Measurements from ENCODE around the gene HS3ST2.
"Not testable (repeated sequence)": the region's sequence is repeated elsewhere in the genome, so short reads cannot be mapped to it uniquely, and the experiment has no call there.

Gene HS3ST2

DNA sequence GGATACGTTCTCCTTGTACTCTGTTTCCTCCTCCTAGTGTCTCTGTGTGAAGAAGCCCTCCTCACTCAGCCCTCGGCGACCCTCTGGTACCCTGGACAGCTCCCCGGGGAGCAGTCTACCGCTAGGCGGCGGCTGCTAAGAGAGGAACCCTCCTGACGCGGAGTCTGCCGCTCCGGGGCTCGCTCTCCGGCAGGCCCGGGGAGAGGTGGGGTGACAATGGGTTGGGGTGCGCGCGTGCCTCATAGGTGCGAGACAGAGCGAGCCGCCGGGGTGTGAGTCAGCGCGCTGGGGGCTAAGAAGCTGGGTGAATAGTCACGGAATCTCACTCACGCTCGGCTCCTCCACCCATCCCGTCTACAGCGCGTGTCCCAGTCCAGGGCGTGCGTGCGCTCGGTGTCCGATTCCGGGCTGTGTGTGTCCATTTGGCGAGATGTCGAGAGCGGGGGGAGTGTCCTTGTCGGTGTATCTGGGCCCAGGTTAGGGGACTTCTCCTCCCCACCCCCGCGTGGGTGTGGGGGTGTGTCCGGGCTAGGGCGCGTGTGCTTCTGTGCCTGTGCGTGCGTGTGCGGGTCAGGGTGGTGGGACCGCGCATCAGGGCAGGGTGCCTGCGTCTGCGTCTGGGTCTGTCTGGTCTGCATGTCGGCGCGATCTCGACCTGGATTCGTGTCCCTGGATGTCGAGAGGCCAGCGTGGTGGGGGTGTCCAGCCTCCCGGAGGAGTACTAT is 577 bp upstream of the HS3ST2 start:
- DNase-seq (ENCODE audit: low read depth in 2 of 2, low spot score in 1 of 2), result no peak

DNA sequence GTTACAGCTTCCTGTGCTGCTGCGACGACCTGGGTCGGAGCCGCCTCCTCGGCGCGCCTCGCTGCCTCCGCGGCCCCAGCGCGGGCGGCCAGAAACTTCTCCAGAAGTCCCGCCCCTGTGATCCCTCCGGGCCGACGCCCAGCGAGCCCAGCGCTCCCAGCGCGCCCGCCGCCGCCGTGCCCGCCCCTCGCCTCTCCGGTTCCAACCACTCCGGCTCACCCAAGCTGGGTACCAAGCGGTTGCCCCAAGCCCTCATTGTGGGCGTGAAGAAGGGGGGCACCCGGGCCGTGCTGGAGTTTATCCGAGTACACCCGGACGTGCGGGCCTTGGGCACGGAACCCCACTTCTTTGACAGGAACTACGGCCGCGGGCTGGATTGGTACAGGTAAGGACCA is 746 bp downstream of the HS3ST2 start:
- no peak for DNase-seq (ENCODE audit: low read depth in 2 of 2, low spot score in 1 of 2)

DNA sequence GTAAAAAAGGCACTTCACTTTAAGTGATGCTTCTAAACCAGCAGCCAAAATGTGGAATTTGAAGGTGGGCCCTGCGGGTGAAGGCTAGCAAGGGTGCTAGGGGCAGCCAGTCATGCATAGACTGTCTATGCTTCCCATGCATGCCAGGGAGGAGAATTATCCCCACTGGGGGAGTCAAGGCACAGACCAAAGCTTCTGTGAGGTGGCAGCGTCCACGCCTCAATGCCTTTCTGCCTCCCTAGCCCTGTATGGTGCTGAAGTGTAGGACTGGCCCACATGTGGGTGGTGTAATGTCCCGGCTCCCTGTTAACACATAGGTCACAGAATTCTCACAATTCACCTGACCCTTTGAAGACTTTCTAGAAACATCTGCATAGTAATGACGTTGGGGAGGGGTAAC is 1.9 kb downstream of the HS3ST2 start:
- DNase-seq (ENCODE audit: low read depth in 2 of 2, low spot score in 1 of 2), result no peak

DNA sequence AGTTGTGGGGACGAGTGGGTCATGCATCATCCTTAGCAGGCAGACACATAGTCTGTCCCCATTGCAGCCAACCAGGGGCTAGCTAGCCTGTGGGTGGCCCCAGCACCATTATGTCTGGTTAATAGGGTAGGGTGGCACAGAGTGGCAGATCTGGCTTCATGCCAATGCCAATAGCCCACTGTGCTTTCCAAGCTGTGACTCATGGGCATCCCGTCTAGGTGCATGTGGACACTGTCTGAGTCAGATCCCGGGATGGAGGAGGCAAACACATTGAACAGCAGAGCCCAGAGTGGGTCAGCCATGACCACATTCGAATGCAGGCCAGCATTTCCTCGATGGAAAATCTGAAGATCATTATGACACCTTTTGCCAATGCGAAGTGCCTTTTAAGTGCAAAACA is 2.5 kb downstream of the HS3ST2 start:
- no peak for DNase-seq (ENCODE audit: low read depth in 2 of 2, low spot score in 1 of 2)

DNA sequence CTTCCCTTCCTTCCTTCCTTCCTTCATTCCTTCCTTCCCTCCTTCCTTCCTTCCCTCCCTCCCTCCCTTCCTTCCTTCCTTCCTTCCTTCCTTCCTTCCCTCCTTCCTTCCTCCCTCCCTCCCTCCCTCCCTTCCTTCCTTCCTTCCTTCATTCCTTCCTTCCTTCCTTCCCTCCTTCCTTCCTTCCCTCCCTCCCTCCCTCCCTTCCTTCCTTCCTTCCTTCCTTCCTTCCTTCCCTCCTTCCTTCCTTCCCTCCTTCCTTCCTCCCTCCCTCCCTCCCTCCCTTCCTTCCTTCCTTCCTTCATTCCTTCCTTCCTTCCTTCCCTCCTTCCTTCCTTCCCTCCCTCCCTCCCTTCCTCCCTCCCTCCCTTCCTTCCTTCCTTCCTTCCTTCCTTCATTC is 4.8 kb downstream of the HS3ST2 start:
- DNase-seq (ENCODE audit: low read depth in 2 of 2, low spot score in 1 of 2), result not testable (repeated sequence)

DNA sequence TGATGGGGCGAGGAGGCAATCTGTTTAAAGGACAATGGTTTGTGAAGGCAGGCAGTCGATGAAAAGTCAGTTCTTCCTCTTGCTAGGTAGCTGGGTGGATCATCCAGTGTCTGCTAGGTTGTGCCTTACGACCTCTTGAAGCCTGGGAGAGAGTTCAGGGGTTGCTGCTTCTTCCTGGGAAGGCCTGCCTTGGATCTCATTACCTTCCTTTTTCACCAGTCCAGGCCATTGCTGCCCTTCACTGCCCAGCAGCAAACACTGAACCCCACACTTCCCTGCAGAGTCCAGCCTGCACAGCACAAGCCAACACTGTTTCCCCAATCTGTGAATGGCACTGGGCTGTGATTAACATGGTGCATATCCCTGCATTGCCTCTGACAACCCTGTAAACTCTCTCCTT is 24.7 kb downstream of the HS3ST2 start:
- DNase-seq (ENCODE audit: low read depth in 2 of 2, low spot score in 1 of 2), result no peak

DNA sequence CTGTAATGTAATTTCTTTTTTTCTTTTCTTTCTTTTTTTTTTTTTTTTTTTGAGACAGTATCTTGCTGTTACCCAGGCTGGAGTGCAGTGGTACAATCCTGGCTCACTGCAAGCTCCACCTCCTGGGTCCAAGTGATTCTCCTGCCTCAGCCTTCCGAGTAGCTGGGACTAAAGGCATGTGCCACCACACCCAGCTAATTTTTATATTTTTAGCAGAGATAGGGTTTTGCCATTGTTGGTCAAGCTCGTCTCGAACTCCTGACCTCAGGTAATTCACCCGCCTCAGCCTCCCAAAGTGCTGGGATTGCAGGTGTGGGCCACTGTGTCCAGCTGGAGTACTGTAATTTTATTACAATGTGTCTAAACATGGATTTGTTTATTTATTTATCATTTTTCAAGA is 28.1 kb downstream of the HS3ST2 start:
- not testable (repeated sequence) for DNase-seq (ENCODE audit: low read depth in 2 of 2, low spot score in 1 of 2)

DNA sequence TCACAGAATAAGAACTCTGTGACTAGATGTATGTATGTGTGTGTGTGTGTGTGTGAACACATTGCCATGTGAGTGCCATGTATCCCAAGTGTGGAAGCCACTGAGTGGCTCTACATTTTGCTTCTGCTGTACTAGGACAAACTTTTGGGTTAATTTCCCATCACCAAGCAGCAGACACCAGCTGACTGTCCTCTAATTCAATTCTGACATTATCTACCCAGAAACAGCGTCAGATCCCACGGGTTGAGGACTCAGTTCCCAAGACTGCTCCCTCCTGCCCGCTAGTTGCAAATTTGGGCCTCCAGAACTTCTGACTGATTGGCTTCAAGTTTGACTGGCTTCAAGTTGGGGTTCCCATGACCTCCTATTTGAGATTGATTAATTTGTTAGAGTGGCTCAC is 29.2 kb downstream of the HS3ST2 start:
- DNase-seq (ENCODE audit: low read depth in 2 of 2, low spot score in 1 of 2), result no peak

DNA sequence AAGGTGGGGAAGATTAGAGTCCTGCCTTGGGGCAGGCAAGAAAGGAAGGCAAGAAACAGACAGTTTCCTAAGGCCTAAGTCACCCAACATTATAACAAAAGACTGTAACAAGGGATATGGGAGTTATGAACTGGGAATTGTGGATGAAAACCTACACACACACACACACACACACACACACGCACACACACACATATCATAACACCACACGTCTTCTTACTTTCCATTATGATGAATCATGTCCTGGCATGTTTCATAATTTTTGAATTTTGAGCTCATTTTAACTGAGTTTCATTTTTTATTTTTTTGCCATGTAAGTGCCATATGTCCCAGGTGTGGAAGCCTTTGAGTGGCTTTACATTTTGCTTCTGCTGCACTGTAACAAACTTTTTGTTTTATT is 29.9 kb downstream of the HS3ST2 start:
- no peak for DNase-seq (ENCODE audit: low read depth in 2 of 2, low spot score in 1 of 2)

DNA sequence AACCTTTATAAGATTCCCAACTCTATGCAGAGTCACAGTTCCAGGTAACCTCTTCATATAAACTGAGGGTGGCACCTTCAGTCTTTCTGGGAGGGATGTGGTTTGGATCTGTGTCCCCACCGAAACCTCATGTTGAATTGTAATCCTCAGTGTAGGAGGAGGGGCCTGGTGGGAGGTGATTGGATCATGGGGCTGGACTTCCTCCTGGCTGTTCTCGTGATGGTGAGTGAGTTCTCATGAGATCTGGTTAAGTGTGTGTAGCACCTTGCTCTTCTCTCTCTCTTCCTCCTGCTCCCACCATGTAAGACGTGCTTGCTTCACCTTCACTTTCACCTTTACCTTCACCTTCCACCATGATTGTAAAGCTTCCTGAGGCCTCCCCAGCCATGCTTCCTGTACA is 30.5 kb downstream of the HS3ST2 start:
- DNase-seq (ENCODE audit: low read depth in 2 of 2, low spot score in 1 of 2), result no peak

DNA sequence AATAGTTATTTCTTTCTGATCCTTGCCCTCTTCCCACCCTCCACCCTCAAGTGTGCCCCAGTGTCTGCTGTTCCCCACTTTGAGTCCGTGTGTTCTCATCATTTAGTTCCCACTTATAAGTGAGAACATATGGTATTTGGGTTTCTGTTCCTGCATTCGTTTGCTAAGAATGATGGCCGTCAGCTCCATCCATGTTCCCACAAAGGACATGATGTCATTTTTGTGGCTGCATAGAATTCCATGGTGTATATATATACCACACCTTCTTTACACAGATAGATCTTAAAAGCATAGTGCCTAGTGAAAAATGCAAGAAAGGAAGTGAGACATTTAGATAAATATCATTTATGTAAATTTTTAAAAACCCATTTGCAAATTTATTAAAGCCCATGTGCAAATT is 33.1 kb downstream of the HS3ST2 start:
- DNase-seq (ENCODE audit: low read depth in 2 of 2, low spot score in 1 of 2), result no peak

DNA sequence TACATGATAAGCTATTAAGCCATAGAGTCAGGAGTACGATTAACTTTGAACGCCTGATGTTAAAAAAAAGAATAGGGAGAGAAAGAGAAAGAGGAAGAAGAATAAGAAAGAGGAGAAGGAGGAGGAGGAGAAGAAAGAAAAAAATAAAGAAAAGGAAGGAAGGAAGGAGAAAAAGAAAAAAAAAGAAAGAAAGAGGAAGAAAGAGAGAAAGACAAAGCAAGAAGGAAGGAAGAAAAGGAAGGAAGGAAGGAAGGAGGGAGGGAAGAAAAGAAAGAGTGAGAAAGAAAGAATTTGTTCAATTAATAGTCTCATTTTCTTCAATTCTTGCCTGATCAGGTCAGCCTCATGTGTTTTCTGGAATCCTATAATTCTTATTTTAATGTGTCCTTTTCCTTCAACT is 33.7 kb downstream of the HS3ST2 start:
- no peak for DNase-seq (ENCODE audit: low read depth in 2 of 2, low spot score in 1 of 2)

DNA sequence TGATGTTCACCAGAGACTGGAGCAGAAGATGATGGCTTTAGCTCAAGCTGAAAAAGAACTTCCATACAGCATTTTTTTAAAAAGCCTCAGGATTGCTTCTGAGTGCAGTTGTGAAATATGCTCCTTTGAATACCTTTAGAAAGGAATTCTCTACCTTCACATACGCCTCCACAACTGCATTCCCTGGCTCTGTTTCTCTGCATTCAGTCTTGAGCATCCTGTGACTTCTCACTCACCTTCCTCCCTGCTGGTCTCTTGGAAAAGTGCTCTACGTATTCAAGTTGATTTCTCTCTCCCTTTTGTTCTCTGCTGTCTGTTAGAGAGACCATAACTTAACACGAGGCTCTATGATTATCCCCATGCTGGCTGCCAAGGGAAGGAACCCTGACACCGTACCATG is 34.5 kb downstream of the HS3ST2 start:
- DNase-seq (ENCODE audit: low read depth in 2 of 2, low spot score in 1 of 2), result no peak

DNA sequence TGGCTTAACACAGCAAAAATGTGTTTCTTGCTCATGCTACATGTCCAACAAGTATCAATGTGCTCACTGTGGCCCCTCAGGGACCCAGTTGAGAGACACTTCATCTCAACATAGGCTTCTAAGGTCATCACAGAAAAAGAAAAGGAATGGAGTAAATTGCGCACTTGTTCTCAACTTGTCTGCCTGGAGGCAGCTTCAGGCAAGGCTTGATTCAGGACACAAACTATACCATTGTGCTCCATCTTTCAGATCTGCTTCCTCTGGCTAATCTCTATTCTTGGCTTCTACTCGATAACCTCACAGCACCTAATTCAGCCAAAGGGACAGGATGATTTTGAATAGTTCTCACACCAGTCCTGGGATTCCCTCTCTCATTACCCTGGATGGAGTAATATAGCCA is 35.6 kb downstream of the HS3ST2 start:
- DNase-seq (ENCODE audit: low read depth in 2 of 2, low spot score in 1 of 2), result no peak

DNA sequence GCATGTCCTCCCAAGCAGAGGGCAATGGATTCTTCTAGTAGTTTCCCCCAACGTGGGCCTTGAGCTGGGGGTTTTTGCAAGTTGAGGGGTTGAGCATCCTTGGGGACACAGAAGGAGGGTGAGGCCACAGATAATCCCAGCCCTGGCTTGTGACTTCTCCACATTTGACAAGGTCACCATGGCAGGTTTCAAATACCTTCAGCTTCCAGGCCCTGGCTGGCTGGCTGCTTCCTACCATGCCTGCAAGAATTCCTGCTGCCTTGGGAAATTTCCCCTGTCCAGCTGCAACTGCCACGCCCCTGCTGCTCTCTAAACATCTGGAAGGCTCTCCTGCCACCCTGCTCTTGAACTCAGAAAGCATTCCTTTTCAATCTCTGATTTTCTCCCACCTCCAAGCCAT is 41.3 kb downstream of the HS3ST2 start:
- no peak for DNase-seq (ENCODE audit: low read depth in 2 of 2, low spot score in 1 of 2)

DNA sequence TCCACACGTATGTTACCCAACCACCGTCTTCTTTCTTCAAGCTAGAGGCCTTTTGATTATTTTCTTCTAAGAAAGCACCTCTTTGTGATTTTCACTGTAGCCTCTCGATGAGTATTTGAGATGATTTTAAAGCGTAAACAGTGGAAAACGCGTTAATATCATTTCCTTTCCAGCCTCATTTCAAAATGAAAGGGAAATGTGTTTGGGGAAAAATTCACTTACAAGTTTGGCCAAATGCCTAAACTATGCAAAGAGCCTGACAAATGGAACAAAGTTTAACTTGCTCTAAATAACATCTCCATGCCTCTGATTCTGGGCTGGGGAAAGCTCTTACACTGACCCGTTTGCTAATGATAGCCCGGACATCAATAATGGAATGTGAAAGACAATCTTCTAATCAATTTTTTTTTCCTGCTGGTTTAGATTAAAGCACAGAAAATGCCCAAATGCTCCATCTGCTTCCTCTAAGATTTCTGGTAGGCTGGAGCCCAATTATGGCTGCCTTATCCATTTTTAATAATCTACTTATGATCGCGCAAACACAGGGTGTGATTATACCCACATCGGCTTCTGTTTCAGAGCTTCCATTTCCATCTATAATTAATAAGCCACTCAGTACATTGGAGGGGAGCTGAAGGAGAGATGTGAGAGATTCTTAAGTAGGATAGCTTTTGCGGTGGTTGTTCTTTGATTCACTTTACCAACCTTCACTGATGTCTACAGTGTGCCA is 43.5 kb downstream of the HS3ST2 start:
- DNase-seq (ENCODE audit: low read depth in 2 of 2, low spot score in 1 of 2), result no peak

DNA sequence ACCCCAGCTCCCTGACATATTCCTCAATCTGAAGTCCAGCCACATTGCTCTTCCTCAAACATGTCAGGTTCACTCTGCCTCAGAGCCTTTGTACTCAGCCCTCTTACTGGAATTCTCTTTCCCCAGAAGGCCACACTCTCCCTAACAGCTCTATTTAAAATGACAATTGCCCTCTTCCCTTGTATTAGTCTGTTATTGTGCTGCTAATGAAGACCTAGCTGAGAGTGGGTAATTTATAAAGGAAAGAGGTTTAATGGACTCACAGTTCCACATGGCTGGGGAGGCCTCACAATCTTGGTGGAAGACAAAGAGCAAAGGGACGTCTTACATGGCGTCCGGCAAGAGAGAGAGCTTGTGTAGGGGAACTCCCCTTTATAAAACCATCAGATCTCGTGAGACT is 46.0 kb downstream of the HS3ST2 start:
- DNase-seq (ENCODE audit: low read depth in 2 of 2, low spot score in 1 of 2), result no peak

DNA sequence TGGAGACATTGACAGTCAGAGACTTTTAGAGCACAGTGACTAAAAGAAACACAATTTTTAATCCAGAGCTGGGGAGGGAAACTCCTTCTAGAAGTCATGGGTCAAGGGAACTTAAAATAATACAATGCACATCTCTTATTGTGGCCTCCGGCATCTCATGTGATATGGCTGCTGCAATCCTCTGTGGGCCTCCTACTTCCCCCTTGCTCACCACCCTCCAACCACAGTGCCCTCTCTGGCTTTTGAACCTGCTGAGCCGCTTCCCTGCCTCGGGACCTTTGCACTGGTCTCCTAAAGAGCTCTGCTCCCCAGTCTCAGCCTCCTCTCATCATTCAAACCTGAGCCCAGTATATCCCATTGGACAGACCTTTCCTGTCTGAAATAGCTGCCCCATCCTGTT is 47.6 kb downstream of the HS3ST2 start:
- no peak for DNase-seq (ENCODE audit: low read depth in 2 of 2, low spot score in 1 of 2)

DNA sequence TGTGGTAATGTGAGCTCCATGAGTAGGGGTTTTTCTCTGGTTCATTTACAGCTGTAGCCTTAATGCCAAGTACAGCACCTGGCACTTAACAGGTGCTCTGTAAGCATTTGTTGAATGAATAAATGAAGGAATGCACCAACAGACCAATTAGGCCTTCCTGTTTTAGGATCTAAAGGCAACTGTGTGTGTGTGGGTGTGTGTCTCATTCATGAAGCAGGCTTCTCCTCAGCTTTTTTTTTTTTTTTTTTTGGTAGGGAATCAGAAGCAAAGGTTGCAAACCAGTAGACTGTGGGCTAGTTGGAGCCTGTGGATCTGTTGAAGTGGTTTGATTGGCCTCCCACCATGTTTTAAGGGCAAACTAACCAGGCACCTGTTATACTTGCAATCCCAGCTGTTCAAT is 48.1 kb downstream of the HS3ST2 start:
- no peak for DNase-seq (ENCODE audit: low read depth in 2 of 2, low spot score in 1 of 2)

DNA sequence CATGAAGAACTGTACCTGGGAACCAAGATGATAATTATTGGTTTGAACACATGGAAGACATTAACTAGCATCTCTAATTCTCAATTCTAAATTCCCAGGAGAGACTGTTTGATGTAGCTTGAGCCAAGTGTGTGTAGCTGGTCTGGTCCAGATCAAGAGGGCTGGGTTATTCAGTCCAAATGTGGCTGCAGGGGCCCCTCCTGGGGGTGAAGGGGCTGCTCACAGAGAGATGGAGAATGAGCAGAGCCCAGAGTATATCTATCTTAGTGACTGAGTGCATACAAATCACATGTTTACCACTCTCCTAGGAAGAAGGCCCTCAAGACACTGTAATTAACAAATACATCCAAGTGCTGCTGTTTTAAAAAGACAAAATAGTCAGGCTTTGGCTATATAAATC is 50.4 kb downstream of the HS3ST2 start:
- DNase-seq (ENCODE audit: low read depth in 2 of 2, low spot score in 1 of 2), result no peak

DNA sequence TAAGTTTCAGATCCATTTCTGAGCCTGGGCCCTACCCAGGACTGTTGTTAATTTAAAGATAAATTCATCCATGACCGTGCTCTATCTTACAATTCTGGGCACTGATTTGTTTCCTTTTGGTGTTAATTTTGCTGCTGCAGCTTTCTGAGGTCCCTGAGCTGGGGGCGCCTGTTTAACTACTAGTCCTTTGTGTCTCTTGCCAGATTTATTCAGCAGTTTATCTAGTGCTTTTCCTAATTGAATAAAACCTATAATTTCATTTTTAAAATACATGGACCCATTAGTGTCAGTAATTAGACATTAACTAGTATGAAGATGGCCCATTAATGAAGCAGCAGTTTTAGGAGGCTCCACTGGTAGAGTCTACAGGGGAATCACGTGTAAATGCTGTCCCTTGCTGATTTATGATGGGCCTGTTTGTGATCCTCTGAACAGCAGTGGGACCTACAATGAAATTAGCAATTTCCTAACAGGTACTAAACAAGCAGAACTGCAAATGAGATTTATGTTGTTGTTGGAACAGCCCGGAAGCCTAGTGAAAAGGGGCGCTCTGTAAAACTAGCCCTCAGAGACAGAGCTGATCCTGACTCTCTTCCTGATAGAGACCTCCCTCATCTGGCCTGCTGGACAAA is 54.7 kb downstream of the HS3ST2 start:
- DNase-seq (ENCODE audit: low read depth in 2 of 2, low spot score in 1 of 2), result no peak

DNA sequence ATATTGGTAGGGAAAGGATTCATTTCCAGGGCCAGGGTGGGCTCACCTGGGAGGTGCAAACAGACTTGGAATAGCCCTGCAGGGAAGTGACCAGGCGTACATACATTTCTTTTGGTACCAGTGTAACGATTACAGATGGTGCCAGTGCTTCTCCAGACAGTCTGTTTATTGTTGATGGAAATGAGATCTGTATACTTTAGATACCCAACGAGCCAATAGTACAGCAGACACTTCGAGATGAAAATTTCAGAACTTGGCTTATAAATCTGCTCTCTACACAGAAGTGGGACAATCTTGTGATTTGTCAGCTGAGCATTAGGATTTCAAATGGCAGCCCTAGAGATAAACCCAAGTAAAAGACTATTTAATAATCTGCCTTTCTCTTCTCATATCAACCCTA is 57.9 kb downstream of the HS3ST2 start:
- no peak for DNase-seq (ENCODE audit: low read depth in 2 of 2, low spot score in 1 of 2)

DNA sequence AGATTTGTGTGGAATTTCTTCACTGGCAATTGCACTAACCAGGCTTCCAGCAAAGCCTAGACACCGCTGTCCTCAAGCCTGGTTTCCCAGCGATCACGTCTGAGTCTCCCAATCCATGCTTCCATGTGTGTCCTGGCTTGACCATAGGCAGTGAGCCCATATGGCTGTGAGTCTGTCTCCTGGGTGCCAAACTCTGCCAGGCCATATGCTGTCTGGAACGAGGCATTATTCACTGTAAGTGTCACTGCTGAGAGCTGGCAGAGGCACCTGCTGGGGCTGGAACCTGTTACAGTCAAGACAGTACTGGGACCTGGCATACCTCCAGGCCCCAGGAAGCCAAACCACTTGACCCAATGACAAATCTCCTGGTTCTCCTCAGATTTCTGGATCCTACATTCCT is 60.4 kb downstream of the HS3ST2 start:
- DNase-seq (ENCODE audit: low read depth in 2 of 2, low spot score in 1 of 2), result no peak
